HL-60/S4 treated with phorbol 12-myristate 13-acetate at 8.2 ng/mL for 4 days and 3 days (cell line): ENCODE measurements around the gene IFIT3.
"Not testable (repeated sequence)": the region's sequence is repeated elsewhere in the genome, so short reads cannot be mapped to it uniquely, and the experiment has no call there.

ENCODE experiments used
- in situ Hi-C: fragments of 300-500 bp; cut with MboI; formaldehyde crosslinking; loops from 2 replicates; pipeline ENCODE4 v1.15.0; 2022; ENCODE audit warnings: low sequenced_read_pairs

The IFIT3 gene, protein sequence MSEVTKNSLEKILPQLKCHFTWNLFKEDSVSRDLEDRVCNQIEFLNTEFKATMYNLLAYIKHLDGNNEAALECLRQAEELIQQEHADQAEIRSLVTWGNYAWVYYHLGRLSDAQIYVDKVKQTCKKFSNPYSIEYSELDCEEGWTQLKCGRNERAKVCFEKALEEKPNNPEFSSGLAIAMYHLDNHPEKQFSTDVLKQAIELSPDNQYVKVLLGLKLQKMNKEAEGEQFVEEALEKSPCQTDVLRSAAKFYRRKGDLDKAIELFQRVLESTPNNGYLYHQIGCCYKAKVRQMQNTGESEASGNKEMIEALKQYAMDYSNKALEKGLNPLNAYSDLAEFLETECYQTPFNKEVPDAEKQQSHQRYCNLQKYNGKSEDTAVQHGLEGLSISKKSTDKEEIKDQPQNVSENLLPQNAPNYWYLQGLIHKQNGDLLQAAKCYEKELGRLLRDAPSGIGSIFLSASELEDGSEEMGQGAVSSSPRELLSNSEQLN

DNA sequence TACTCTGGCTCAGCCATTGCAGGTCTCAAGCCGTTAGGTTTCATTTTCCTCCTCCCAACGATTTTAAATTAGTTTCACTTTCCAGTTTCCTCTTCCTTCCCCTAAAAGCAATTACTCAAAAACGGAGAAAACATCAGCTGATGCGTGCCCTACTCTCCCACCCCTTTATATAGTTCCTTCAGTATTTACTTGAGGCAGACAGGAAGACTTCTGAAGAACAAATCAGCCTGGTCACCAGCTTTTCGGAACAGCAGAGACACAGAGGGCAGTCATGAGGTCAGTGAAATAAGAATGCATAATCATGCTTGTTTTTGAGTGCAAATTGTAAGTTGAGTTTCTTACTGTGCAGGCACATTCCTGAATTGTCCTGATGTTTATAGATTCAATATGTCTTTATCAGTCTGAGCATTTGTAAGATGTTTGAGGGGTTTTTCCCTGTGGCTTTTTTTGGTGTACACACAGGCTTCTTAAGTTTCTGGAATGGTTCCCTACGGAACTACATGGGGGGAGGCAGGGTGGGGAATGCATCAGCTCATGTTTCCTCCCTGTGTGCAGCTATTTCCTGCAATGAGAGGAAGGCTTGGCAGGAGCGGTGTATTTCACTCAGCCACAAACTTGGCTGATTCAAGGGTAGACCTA, at the start of gene IFIT3:
TSS of gene IFIT3 (plus strand) at position 195 of the 639 bp plus-strand sequence. CDS start at position 272, 77 bp downstream.
- in situ Hi-C loops = no loop called here

DNA sequence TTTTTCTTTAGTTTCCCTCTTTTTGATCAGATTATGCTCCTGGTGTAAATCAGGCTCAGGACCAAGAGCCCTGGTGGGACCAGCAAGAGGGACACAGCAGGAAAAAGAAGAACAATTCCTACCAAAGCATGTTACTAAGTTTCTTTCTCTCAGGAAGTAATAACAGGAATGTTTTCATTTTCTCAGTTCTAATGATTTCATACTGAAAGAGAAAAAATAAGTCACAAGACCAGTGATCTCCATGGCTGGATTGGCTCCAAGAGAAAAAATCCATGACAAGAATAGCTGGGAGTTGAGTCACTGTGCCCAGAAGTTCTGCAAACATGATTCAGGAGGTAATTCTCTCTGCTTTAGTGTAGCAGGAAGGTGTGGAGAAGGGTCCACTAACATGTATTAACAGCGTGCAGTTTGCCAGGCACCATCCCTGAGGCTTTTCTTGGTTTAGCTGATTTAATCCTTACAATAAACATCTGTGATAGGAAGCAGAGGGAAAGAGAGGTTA, 49.7 kb upstream of the IFIT3 start:
- in situ Hi-C loops = no loop called here

DNA sequence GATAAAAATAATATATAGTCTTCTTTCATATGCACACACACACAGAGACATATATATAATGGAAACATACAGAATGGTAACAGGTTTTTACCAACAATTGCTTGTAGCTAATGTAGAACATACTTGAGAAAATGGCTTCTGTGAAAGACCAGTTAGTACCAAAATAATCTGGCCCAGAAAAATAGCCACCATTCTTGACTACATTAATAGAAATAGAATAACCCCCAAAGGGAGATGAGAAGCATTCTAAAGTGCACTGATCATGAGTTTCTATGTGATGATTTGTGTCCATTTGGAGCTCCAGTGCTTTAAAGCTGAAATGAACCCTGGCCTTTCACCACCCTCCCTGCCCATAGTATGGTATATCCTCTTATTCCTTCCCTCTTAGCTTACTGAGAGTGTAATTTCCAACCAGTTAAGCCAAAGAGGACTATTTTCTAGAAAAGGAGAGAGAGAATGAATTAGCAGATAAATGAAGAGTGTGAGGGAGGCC, 48.9 kb upstream of the IFIT3 start:
- in situ Hi-C loops = no loop called here

DNA sequence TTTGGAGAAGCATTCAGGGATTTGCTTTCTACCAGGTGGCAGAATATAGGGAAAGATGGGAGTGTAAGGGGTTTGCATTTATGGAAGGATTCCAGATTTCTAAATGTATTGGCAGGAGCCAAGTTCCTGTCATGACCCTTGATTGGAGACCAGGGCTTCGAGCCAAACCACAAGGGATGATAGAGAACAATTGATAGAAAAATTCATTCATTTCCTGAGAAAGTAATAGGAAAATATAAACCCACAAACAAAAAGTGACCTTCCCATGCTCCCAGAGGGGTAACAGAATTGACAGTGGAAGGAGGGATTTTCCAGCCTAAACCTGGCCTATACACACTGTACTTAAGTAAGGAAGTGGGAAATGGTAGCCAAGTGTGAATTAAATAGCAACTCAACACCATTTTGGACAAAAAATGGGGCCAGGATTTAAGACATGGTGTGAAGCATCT, 48.4 kb upstream of the IFIT3 start:
- in situ Hi-C loops = no loop called here

DNA sequence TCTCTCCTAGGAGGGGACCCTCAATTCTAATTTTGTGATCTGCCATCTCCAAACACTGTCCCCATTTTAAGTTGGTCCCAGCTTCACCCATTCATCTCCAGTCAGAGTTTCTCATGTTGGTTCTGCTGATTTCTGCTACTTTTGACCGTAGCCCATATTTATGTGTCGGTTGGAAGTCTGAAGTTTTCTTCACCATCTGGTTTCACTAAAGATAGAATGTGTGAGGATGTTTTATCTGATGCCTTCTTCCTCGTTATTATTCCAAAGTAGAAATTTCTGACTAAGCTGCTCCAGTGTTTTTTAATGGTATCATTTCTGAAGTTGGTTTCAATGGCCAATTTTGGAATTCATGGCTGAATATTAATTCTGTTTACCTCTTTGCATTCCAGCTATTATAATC, 47.3 kb upstream of the IFIT3 start:
- in situ Hi-C loops = no loop called here

DNA sequence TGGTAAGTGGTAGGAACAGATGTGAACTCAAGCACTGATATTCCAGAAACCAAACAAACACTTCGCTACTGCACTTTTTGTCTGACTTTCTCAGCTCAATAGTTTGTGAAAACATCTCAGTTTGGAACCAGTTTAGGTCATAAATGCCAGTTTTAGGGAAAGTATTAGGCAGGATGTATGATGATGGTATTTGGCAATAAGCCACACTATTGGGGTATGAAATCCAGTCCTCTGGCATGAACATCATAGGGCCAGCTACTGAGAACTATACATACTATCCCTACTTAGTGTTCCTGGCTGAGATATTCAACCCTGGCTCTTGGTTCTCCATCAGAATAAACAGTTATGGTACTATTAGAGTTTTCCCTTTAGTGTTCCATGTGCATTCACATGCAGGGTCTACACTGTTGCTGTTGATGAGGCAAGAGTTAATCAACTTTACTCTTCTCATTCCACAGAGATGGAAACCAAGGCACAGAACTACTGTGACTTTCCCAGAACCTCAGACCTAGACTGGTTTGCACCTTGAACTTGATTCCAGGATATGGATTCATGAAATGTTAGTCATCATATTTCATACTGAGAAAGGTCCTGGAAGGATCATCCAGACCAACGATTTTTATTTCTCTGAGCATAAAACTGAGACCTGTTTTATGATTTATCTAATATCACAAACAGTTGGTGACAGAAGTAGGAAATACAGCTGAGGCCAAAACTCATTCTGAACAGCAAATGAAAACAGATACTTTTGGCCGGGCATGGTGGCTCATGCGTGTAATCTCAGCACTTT, 46.0 kb upstream of the IFIT3 start:
- in situ Hi-C loops = no loop called here

DNA sequence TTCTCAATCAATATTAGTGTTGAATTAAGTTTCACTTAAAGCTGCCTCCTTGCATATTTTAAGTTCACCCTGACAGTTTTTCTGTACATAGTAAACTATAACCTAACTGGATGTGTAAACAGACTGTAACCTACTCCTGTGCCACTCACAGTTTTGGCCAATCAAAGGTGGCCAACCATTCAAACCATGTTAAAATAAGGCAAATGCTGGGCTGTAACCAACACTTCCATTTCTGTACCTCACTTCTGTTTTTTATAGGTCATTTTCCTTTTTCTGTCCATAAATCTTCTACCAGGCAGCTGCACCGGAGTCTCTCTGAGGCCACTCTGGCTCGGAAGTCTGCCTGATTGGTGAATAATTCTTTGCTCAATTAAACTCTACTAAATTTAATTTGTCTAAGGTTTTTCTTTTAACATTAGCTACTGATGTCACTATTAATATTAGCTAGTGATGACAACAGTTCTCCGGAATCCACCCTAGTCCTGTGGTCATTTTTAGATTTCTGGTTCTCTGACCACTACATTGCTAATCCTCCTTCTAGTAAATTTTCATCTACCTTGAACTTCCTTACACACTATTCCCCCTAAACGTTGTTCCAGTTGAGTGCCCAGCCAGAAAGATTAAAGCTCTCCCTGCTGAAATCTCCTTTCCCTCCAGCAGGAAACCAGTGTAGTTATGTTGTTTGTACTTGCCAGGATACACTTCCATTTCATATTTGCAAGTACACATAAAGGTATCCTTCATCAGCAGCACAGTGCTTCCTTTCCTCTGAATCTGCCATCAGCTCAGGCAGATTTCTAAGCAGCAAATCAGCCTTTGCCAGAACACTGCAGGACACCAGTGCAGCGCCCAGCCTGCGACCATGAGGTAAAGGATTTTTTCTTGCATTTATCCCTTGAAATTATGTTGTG, 44.5 kb upstream of the IFIT3 start:
- in situ Hi-C loops = no loop called here

DNA sequence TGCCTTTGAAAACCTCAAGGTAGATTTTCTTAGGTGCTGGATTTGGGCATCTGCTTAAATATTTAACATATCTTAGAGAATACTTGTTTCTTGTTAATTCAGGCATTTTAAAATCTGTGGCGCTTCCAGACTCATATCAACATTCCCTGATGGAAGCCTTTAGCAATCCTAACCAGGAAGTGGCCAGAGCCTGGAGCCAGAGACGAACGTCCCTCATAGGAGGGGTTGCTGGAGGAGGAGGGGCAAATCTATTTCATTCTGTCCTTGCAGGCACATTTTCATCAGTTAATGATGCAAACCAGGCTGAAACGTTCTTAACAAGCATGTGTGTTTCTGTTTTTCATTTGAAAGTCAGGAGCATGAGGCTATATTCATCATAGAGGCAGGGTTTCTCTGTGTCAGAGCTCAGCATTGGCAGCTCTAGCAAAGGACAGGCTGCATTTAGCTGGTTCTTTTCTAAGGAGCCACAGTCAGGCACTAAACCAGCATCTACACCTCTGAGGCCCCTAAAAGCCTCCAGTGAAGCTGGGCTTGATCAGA, 43.8 kb upstream of the IFIT3 start:
- in situ Hi-C loops = no loop called here

DNA sequence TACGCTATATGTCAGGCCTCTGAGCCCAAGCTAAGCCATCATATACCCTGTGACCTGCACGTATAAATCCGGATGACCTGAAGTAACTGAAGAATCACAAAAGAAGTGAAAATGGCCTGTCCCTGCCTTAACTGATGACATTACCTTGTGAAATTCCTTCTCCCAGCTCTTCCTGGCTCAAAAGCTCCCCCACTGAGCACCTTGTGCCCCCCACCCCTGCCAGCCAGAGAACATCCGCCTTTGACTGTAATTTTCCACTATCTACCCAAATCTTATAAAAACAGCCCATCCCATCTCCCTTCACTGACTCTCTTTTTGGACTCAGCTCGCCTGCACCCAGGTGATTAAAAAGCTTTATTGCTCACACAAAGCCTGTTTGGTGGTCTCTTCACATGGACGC, 43.1 kb upstream of the IFIT3 start:
- in situ Hi-C loops = not testable (repeated sequence)

DNA sequence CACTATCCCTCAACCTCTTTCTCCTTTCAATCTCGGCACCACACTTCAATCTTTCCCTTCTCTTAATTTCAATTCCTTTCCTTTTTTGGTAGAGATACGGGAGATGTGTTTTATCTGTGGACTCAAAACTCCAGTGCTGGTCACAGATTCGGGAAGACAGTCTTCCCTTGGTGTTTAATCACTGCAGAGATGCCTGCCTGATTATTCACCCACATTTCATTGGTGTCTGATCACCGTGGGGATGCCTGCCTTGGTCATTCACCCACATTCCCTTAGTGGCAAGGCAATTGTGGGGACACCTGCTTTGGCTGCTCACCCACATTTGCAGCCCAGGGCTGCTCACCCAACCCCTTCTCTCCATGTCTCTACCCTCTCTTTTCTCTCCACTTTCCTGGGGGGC, 42.5 kb upstream of the IFIT3 start:
- in situ Hi-C loops = not testable (repeated sequence)

DNA sequence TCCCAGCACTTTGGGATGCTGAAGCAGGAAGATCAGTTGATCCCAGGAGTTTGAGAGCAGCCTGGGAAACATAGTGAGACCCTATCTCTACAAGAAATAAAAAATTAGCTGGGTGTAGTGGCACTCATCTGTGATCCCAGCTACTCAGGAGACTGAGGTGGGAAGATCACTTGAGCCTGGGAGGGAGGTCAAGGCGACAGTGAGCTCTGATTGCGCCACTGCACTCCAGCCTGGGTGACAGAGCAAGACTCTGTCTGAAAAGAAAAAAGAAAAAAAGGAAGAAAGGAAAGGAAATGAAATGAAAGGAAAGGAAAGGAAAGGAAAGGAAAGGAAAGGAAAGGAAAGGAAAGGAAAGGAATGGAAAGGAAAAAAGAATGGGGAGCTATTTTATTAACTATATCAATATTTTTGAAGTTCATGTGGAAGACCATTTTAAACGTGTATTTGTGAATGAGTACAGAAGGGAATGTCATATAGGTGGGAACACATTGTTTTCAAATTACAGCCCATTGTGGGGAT, 33.0 kb upstream of the IFIT3 start:
- in situ Hi-C loops = no loop called here

DNA sequence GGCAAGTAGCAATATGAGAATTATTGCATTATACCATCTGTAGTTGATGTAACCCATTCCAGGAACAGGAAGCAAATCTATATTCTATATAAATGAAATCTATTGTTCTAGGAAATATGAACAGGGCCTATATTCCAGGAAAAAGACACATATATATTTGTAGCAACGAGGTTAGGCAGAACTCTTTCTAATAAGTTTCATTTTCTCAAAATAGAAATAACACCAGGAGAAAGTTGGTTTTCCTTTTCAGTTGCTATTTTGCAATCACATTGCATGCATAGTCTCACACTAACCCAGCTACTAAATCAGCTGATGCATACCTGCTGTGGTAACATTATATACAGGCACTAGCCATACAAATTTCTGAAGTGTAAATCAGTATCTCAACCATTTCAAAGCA, 32.2 kb upstream of the IFIT3 start:
- in situ Hi-C loops = no loop called here

DNA sequence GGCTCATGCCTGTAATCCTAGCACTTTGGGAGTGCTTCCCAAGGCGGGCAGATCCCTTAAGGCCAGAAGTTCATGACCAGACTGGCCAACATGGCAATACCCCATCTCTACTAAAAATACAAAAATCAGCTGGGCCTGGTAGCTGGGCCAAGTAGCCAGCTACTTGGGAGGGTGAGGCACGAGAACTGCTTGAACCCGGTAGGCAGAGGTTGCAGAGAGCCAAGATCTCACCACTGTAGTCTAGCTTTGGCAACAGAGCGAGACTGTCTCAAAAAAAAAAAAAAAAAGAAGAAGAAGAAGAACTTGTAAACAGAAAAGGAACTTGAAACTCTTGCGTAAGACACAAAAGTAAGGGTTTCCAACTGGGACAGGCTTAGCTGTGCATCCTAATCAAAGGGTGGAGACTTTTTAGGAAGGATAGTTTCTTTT, 31.6 kb upstream of the IFIT3 start:
- in situ Hi-C loops = no loop called here

DNA sequence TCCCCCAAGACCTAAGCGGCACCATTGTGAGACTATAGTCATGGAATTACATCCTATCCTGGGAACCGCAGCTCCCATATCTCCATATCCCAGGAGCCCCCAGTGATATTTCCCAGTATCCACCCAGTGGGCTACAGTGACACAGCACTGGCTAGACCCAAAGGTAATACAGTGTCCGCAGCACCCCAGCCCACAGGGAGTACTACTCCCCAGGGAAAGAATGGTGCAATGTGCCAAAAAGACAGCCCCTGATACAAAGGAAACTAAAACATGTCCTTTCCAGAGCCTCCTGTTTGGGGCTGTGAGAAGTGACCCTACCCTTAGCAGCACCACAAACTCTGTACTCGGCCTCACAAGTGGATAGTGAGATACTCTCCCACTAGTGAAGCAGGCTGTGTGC, 30.4 kb upstream of the IFIT3 start:
- in situ Hi-C loops = no loop called here

DNA sequence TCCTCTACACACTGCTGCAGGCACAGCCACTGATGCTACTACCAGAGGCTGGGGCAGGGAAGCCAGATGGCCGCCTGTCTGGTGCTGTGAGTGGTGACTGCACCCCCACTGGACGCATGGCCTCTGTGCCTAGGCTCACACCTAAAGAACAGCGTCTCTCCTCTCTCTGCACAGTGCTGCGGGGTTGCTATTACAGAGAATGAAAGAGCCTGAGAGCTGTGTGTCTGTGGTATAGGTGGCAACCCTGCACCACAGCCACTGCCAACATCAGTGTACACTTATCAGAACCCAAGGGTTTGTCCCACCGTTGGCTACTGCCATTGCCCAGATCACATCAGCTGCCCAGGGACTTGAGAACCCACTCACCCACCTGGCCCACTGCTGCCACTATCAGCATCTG, 30.0 kb upstream of the IFIT3 start:
- in situ Hi-C loops = no loop called here

DNA sequence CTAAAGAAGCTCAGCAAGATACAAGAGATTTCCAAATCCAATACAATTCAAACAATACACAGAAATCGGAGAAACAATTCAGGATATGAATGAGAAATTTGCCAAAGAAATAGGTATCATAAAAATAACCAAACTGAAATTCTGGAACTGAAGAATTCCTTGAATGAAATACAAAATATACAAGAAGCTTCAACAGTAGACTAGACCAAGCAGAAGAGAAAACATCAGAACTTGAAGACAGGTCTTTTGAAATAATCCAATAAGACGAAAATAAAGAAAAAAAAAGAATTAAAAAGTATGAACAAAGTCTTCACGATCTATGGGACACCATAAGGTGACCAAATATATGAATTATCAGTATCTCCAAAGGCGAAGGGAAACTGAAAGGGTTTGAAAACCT, 28.8 kb upstream of the IFIT3 start:
- in situ Hi-C loops = no loop called here

DNA sequence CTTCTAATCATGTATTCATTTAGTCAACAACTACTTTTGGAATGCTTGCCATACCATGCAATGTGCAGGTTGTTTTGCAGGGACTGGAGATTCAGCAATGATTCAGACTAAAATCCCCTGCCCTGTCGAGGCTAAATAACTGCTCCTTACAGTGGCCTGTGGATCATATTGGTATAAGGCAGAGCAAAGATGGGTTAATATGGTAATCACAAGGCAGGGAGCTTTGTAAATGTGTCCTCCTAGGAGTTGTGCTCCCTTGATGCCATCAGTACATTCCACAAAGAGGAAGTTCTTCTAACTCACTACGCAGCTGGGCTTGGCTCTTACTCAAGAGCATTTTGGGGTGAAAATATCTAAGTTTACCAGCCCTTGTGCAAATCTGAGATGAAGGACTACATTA, 26.6 kb upstream of the IFIT3 start:
- in situ Hi-C loops = no loop called here

DNA sequence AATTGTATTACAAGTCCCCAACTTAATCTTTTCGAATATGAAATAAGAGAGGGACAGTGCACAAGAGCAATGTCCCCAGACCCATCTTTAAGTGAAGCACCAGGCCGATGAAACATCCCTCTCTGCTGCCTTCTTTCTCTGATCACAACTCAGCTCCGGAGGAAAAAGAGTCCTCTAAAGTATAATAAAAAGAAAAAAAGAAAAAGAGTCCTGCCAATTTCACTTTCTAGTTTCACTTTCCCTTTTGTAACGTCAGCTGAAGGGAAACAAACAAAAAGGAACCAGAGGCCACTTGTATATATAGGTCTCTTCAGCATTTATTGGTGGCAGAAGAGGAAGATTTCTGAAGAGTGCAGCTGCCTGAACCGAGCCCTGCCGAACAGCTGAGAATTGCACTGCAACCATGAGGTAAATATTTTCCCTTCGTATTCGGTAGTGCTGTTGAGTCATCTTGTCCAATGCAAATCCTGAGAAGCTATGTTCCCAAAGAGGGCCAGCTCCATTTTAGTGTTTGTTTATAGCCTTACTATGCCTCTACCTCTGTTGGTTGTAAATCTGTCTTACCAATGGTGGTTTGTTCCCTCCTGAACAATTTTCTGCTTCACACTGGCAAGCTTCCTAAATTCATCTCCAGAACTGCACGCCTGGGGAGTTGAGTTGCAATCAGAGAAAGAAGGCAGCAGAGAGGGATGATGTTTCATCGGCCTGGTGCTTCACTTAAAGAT, 25.9 kb upstream of the IFIT3 start, which contains the start of gene IFIT2:
TSS of gene IFIT2 (plus strand) at position 326 of the 725 bp plus-strand sequence. CDS start at position 404, 78 bp downstream.
- in situ Hi-C loops = no loop called here

DNA sequence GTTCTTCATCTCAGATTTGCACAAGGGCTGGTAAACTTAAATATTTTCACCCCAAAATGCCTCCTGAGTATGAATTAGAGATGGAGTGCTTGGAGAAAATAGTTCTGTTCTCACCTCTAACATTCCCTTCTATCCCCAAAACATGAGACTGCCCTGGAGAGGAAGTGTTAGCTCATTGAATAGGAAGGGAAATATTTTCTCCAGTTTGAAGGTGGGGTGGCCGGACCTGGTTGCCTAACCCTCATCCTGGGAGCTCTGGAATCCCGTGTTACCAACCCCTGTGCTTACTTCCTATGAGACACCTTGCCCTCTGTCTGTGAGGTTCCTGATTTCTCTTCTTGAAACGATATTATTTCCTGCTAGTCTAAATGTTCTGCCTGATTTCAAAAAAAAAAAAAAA, 25.2 kb upstream of the IFIT3 start:
- in situ Hi-C loops = no loop called here
